HG03108 (cell line): ENCODE data around the gene TMEM63C.
"Not testable (repeated sequence)": the region's sequence is repeated elsewhere in the genome, so short reads cannot be mapped to it uniquely, and the experiment has no call there.

Experiments
- ATAC-seq: cut with Tn5 transposase; IDR thresholded peaks from one replicate; pipeline ENCODE4 v1.9.1; 2021; ENCODE audit warnings: moderate library complexity; ENCODE audit not compliant: unreplicated experiment

Gene TMEM63C

DNA sequence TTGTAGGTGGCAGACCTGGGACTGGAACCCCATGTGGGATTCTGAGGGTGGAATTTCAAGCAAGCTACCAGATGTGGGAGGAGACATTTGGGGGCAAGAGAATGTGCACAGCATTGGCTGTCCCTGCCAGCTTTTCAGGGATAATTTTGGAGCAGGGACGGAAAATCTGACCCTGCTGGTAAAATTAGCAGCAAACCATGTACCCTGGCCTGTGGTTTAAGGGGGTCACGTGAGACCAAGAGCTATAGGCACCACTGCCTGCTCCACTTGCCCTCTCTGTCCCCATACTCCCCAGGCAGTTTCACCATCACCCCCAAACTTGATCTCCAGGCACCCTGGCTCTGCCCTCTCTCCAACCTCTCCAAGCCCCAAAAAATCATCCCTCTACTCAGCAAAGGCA, 26.5 kb upstream of the TMEM63C start:
- ATAC-seq = no peak

DNA sequence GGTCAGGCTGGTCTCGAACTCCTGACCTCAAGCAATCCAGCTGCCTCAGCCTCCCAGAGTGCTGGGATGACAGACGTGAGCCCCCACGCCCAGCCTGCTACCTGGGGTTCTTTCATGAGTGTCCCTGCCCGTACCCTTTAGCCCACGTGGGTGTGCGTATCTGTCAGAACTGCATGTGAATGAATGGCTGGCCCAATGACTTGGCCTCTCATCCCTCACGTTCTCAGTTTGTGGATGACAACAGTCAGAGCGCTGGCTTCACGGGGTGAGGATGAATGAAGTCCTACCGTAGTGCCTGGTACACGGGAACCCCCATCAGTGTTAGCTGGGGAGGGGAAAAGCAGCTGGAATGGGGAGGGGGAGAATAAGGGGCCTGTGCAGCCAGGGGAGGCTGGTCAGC, 23.9 kb upstream of the TMEM63C start:
- ATAC-seq = no peak

DNA sequence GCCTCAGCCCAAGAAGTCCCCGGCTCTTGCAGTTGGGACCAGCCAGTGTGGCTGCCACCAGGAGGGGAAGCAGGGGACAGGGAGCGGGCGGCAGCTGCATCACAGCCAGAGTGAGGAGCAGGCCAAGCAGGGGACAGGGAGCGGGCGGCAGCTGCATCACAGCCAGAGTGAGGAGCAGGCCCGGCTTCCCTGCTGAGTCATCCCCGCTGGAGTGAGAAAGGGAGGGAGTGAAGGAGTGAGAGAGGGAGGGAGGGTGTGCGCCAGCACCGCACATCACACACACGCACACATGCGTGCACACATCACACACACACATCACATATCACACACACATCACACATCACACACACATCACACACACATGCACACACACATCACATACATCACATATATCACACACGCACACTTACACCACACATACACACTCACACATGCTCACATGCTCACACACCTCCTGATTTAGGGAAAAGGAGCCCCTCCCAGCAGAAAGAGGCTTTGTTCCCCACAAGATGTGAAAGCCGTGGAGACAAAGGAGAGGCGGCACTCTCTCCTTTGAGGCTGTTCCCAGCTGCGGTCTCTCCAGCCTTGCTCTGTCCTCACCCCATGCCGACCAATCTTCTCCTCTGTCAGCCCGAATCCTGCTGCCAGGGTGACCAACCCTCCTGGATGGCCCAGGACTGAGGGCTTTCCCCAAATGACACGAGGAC, 23.3 kb upstream of the TMEM63C start:
- ATAC-seq = no peak

DNA sequence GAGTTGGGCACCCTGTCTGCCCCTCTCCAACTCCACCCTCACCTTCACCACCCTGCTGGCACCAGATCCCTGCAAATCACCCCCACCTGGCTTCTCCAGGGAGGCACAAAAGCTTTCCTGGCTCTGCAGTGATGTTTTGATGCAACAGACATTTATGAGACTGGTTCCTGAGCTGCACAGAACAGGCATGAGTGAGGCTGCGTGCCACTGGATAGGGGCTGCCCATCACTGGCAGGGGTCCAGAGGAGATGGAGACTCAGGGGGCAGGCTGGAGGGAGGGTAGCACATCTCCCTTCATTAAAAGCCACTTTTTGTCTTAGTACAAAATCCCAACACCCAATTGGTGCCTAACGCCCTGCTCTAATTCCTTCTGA, 22.7 kb upstream of the TMEM63C start:
- ATAC-seq = no peak

DNA sequence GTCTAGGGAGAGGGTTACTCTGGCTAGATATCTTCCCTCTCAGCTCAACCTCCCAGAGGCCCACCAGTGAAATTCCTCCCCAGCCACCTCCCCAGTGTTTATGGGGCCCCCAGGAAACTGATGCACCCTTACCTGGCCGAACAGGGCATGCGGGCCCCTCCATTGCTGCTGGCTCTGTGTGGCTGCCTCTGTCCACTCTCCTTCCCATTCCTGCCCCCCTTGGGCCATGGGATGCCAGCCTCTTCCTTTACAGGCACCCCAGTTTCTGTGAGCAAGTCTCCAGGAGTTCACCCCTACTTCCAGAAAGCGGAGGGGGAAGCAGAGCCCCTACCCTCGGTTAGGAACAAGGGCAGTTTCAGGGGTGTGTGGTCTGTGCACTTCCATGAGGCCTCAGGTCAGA, 20.6 kb upstream of the TMEM63C start:
- ATAC-seq = no peak

DNA sequence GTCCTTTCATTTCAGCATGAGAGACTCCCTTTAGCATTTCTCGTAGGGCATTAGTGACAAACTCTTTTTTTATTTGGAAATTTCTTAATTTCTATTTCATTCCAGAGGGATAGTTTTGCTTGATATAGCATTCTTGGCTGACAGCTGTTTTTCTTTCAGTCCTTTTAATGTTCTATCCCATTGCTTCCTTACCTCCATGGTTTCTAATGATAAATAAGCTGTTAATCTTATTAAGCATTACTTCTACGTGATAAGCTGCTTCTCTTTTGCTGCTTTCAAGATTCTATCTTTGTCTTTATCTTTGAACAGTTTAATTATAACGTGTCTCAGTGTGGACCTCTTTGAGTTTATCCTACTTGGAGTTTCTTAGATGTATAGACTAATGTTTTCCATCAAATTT, 11.6 kb upstream of the TMEM63C start:
- ATAC-seq = no peak

DNA sequence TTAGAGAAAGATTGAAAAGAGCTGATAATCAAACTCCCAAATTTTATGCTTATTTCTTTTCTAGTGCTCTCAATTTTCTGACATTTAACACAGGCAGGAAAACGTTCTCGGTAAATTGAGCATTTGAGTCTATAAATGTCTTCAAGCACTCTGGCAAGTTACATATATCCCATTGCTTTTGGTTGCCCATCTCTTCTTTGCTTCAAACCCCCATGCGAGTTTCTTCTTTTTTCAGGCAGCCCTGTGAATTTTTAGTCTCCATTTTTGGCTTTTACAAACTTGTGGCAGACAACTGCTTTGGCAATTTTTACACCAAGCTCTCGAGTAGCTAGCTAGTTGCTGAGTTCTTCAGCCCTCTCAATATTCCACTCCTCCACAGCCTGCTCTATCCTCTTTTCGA, 8.7 kb upstream of the TMEM63C start:
- no peak for ATAC-seq

DNA sequence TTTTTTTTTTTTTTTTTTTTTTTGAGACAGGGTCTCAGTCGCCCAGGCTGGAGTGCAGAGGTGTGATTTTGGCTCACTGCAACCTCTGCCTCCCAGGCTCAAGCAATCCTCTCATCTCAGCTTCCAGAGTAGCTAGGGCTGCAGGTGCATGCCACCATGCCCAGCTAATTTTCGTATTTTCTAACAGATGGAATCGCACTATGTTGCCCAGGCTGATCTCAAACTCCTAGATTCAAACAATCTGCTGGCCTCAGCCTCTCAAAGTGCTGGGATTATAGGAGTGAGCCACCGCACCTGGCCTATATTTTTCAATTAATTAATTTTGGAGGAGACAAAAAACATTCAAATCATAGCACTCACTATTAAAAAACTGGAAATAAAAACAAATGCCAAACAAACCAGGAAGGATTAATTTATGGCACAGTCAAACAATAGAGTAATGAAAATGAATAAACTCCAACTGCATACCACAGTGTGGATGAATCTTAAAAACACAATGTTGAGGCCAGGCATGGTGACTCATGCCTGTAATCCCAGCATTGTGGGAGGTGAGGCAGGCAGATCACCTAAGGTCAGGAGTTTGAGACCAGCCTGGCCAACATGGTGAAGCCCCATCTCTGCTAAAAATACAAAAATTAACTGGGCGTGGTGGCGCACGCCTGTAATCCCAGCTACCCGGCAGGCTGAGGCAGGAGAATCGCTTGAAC, 7.5 kb upstream of the TMEM63C start:
- not testable (repeated sequence) for ATAC-seq

DNA sequence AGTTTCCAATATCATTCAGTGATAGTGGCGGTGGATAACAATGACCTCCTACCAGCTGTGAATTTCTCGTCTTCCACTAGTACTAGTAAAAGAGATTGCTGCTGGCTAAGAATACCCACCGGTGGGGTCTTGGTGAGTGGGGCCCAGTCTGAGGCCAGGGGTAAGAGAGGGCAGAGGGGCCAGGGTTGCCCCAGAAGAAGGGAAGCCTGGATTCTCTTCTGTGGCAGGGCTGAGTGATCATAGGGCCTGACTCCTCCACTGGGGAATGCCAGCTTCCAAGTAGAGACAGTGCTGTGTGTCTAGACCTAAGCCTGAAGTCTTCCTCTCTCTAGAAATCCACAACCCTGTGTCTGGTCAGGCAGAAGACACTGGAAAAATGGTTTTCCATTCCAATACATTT, 5.8 kb upstream of the TMEM63C start:
- no peak for ATAC-seq

DNA sequence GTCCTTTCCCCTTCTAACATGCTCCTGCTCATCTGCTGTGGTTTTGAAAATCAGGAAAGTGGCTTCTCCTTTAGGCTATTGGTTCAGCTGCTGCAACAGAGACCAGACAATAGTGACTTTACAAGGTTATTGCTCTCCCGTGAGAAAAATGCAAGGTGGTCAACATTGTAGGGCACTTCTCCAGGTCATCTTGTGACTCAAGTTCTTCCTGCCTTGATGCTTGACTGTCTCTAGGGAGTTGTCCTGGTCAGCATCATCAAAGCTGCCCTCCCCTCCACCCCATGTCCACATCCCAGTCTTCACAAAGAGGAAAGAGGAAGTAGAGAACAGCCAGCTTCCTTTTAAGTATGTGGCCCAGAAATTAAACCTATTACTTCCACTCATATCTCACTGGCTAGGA, 3.9 kb upstream of the TMEM63C start:
- ATAC-seq = no peak

DNA sequence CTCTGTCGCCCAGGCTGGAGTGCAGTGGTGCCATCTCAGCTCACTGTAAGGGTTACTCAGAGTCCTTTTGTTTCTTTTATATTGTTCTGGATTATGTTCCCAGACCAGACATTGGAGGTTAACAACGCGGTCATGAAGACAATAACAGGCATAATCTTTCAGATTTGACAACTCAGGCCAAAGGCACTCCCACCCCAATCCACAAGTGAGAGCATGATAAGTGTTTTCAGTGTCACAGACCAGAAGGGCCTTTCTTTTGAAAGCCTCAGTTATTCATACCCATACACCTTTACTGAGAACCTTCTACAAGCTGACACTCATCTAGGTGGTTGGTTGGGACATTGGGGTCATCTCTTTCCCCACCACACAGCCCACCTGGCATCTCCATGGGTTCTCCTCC, 2.9 kb upstream of the TMEM63C start:
- ATAC-seq = no peak

DNA sequence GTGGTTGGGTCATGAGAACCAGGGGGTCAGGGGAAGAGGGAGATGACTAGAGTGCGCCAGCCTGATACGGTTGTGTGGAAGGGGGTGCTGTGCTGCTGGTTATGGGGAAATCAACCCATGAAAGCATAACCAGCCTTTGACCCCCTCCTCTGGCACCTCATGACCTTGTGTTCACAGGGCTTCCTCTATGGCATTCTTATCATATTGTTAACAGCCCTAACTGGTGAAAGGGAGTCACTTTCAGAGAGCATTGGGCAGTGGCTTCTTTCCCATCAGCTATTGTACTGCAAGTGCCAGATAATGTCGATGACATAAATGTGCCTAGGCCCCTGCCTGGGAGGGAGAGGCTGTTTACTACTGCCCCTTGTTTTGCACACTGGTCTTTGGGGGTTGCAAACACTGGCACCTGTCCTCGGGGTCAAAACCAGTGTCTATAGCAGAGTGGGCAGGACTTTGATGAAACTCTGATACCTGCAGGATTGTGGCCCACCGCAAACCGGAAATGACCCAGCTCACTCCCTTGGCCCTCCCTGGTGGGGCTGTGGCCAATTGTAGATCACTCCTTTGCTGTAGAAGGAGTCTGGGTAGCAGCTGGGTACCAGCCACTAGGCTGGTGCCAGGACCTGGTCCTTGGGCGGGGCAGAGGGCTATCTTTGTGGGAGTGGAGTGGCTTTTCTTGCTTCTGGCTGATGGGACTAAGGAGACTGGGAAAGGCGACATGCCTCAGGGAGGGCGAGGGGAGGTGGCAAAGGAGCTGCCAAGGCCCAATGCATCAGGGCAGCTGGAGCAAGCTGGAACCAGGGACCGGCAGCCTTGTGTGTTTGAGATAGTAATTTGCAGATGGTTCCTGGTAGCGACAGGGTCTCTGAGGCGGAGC, 634 bp upstream of the TMEM63C start:
- ATAC-seq = no peak

DNA sequence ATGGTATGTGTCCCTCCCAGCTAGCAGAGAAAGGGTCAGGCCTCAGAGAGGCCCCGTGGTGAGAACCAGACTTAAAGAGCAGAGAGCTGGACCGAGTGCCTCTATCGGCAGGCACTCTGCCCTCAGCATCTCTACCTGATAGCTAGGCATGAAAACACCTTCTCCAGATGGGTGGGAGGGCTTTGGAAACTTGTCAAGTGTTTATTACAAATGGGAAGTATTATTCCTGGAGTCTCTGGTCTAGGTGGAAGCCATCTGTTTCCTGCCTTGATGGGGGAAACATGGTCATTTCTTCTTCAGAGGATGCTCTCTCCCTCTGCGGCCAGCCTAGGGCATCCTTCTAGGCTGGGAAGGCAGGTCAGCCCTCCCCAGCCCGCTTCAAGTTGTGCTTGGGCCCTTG, 2.3 kb downstream of the TMEM63C start:
- ATAC-seq = no peak

DNA sequence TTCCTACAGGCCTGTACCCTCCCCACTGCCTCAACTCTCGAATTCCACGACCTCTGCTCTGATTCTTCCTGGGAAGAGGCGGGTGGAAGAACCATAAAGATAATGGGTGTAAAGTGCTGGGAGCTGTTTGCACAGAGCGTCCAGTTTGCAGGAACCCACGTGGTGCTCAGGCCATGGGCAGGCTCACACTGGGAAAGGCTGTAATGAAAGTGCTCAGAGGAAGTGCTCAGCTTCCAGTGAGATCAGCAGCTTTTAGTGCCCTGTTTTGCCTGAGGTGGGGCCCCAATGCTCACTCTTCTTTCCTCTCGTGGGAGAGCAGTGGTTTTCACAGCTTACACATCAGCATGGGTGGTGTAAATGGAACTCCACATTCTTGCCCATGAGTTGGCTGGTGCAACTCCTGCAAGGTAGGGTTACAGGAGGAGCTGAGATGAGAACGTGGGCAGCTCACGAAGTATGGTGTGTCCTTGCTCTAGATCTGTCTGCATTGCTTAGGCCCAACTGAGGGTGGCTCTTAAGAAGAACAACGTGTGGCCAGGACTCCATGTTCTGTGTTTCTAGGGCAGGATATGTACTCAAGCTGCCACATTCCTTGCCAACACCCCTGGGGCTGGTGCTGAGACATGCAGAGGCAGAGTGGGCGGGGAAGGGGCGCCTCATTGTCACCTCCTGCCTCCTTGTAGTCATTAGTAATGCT, 2.9 kb downstream of the TMEM63C start:
- ATAC-seq = no peak

DNA sequence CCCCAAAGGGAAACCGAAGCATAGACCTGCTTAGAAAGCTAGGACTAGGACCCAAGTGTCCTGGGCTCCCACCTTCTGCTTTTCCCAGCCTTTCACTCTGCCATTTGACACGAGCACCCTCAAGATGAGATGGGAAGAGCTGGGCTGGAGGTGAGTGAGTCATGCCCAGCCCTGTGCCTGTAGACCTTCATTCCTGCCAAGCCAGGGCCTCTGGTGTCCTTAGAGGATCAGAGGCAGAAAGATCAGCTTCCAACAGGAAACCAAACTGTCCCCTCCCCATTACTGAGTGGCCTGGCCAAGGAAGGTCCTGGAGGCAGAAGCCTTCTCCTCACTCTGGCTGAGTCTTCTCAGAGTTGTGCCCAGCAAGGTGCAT, 3.5 kb downstream of the TMEM63C start:
- no peak for ATAC-seq

DNA sequence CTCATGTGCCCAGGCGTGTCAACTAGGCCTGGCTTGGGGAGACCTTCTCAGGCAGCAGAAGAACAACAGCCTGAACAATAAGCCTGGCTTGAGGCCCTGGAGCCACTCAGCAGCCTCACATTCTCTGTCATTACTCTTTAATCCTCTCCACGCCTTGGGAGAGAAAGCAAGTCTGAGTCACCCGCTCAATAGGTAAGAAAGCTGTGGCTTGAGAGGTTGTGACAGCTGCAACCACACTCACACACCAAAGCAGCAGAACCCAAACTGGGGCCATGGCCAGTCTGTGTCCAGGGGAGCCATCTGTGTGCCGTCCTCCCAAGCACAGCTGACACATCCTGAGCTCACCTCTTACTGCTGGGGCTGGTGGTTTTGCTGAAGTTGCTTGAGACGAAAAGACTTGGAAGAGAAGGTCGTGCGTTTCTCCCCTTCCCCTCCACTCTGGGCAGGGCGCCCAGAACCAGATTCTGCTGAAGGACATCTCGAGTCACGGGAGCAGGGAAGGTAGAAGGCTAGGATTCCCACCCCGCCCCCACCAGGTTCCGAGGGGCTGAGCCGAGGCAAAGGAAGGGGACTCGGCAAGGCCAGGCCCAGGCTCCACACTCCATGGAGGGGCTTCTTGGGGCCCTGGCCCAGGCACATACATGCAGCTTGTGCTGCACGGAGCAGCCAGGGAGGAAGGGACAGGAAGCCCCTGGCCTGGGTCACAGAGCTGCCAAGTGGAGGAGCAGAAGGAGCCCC, 5.5 kb downstream of the TMEM63C start:
- no peak for ATAC-seq

DNA sequence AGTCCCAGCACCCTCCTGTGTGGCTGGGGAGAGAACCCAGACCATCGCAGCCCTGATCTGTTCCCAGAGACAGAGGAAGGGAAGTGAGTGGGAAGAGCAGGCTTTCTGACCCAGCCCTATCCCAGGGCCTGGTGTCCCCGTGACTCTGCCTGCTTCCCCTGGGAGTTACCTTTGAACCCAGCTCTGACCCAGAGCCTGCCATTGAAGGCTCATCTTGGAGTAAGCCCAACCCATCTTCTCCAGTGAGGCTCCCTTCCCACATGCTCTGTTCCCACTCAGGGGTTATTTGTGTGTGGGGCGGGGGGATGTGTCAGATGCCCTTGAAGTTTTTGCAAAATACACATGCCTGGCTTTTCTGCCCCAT, 6.0 kb downstream of the TMEM63C start:
- ATAC-seq = no peak

DNA sequence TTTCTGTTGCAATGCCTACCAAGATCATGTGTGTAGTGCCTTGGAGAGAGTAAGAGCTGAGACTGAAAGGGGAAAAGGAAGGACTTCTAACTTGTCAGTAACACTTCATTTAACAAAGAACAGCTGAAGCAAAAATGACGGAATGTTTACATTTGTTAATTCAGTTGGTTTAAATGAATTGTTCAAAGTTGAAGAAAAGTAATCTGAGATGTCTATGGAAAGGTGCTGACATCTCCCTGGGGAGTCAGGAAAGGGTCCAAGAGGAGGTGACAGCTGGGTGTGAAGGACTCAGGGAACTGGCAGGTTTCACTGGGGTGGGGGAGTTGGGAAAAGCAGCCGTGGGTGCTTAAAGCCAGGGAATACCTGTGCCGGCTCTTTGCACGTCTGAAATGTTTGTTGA, 7.9 kb downstream of the TMEM63C start:
- no peak for ATAC-seq

DNA sequence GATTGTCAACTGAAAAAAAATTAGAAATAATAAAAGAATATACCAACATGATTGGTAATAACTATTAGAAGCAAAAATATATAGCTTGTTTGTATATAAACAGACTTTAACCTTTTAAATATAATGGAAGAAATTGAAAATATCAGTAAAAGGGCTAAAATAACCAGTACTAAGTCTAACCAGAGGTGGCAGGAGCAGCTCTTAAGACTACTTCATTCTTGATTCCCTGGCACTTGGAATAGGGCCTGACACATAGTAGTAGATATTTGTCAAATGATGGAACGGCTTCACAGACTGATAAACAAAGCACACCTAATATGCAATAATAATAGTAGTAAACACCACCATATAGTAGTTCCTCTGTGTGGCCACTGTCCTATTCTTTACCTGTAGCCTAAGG, 9.4 kb downstream of the TMEM63C start:
- ATAC-seq = no peak

DNA sequence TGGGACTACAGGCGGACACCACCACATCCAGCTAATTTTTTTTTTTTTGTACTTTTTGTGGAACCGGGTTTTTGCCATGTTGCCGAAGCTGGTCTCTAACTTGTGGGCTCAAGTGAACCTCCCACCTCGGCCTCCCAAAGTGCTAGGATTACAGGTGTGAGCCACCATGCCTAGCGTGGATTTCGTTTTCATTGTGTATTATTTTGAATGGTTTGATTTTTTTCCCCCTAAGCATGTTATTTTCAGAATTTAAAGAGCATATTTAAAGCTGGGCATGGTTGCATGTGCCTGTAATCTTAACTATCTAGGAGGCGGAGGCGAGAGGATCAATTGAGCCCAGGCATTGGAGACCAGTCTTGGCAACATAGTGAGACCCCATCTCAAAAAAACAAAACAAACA, 13.1 kb downstream of the TMEM63C start:
- ATAC-seq = no peak

DNA sequence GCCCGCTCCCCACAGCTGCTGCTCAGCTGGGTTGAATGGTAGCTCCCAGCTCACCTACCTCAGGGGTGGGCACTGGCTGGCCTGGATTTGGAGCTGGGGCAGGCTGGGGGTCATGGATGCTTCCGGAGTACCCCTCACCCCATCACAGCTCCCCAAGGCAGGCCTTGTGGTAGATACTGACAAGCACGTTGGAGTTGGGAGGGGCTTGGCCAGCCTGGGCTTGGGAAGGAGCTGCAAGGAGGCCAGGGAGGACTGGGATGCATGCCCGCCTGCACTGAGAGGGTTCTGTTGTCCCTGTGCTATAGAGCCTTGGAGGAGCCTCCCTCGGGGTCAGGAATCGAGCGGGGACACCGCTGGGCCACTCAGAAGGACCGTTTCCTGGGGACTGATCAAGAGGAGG, 14.2 kb downstream of the TMEM63C start:
- ATAC-seq = no peak
